A673 (cell line): ENCODE data around the gene SYT4. TPM values are rescaled to one million over a fixed set of nuclear protein-coding genes. Genes with fewer than 3 reads are reported as not detected.
A peak's percentile ranks its signal among the peaks of the same experiment; 100 is the strongest.

Experiments
- BruUV-seq: library from RNA; stranded (reverse); fragments of 400-500 nt; replicated peaks from 2 replicates; lab custom pipeline; 2021; lab: Mats Ljungman, UMichigan
- CTCF ChIA-PET: fragments of 300-600 bp; sonication (Branson Sonifier 250); formaldehyde crosslinking; loops from one replicate; lab custom pipeline; 2022; ENCODE audit warnings: antibody characterized with exemption; lab: Charles Lee
- POLR2A ChIA-PET: fragments of 300-600 bp; sonication (Branson Sonifier 250); formaldehyde crosslinking; loops from one replicate; lab custom pipeline; 2022; ENCODE audit warnings: antibody characterized with exemption; ENCODE audit not compliant: low non-redundant PET; lab: Charles Lee
- DNase-seq: peaks from one replicate; pipeline ENCODE4 v3.0.0-alpha.2; 2015; ENCODE audit warnings: low spot score
- H3K27ac ChIP-seq: fragments of 200-600 bp; sonication (generic); 2 replicates; pipeline ENCODE4 v1.5.1; 2016; ENCODE audit warnings: mixed run types, low read depth, mild to moderate bottlenecking, mixed read lengths, antibody characterized with exemption, low read length; ENCODE audit not compliant: poor library complexity, severe bottlenecking
- H3K27me3 ChIP-seq: fragments of 200-600 bp; sonication (generic); replicated peaks from 2 replicates; pipeline ENCODE4 v1.6.1; 2017; ENCODE audit warnings: mixed run types, low read depth, mild to moderate bottlenecking, mixed read lengths, antibody characterized with exemption, low read length; ENCODE audit not compliant: insufficient read depth, poor library complexity
- H3K36me3 ChIP-seq: fragments of 200-600 bp; sonication (generic); 2 replicates; pipeline ENCODE4 v1.6.1; 2016; ENCODE audit warnings: mixed run types, mild to moderate bottlenecking, mixed read lengths, antibody characterized with exemption, low read length; ENCODE audit not compliant: insufficient read depth, poor library complexity, severe bottlenecking
- H3K4me1 ChIP-seq: fragments of 200-600 bp; sonication (generic); 2 replicates; pipeline ENCODE4 v1.6.1; 2017; ENCODE audit warnings: mixed run types, mild to moderate bottlenecking, mixed read lengths, antibody characterized with exemption, low read length; ENCODE audit not compliant: insufficient read depth, poor library complexity, severe bottlenecking
- H3K4me3 ChIP-seq: fragments of 200-600 bp; sonication (generic); 2 replicates; pipeline ENCODE4 v1.5.1; 2016; ENCODE audit warnings: low read depth, mixed run types, mild to moderate bottlenecking, mixed read lengths, low read length; ENCODE audit not compliant: poor library complexity, severe bottlenecking
- H3K9me3 ChIP-seq: fragments of 200-600 bp; sonication (generic); 2 replicates; pipeline ENCODE4 v1.6.1; 2016; ENCODE audit warnings: mixed run types, low read depth, mild to moderate bottlenecking, mixed read lengths, antibody characterized with exemption, low read length; ENCODE audit not compliant: poor library complexity, severe bottlenecking
- CTCF ChIP-seq: fragments of 300-800, 200-600 bp; sonication (generic); conservative IDR thresholded peaks from 2 replicates; pipeline ENCODE4 v1.5.1; 2017; ENCODE audit warnings: low read depth, mild to moderate bottlenecking, antibody characterized with exemption, low read length, moderate library complexity, mixed read lengths
- EZH2 ChIP-seq: fragments of 200-600 bp; sonication (generic); IDR thresholded peaks from 2 replicates; pipeline ENCODE4 v1.6.1; 2017; ENCODE audit warnings: borderline replicate concordance, low read depth, mild to moderate bottlenecking, mixed read lengths, antibody characterized with exemption, low read length; ENCODE audit not compliant: poor library complexity, severe bottlenecking
- intact Hi-C: fragments of 100-400 bp; cut with micrococcal nuclease; formaldehyde crosslinking; loops from one replicate; pipeline ENCODE4 v1.10.0; 2022; ENCODE audit not compliant: unreplicated experiment
- total RNA-seq: library from RNA; stranded (reverse); gene quantifications from 2 replicates; pipeline ENCODE4 v1.2.3, GENCODE V29; 2021

Gene SYT4
- total RNA-seq, 1 experiment from 2014 or later, result 2.3 TPM

DNA sequence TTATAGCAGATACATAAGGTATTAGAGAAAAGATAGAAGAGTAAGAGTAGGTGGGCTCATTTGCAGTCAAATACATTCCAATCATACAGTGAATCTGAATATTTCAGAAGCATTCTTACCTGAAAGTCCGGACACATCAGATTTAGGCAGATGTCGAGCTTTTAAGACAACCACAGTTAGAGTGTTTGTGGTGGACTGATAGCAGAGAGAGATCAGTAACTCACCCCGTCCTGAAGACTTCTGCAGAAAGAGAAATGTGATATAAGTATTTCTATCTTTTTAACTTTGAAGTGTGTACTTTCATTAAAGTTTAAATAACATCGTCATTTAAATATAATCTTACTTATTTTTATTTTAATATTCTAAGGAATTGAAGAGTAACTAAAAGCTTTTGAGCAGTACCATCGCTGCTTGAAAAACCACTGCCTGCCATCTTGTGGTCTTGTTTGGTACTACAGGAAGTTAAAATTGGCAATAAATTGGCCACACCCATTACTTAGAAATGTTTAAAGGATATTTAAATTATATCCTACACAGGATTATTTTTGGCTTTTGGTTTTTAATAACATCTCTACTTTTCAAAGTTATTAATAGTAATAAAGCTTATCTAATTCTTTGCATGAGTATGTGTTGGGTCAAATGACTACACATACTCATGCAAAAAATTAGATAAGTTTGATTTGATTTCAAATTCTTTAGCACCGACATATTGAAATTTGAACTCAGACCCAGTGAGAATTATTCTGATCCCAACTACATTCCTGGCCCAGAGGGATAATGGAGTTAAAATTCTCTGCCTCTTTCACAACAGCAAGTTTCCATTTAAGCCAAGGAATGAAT lies 5.5 kb downstream of the SYT4 start:
- H3K4me1 ChIP-seq, result no peaks in the 10 kb centered on the region
- intact Hi-C loops, result loop anchor here (1.0 kb wide), 1 partner anchor 1219 kb away; no protein-coding TSS in a partner anchor
- no peaks in the 10 kb centered on the region for H3K36me3 ChIP-seq
- ChIA-PET POLR2A (no interaction called here), CTCF (interaction anchor here (0.6 to 2.2 kb wide), 5 partner anchors 27 to 1157 kb away, joined by 3 to 9 read pairs (median 3); no protein-coding TSS in a partner anchor)
- H3K27ac ChIP-seq, result no peak overlapping the region
- H3K9me3 ChIP-seq, result no peaks in the 10 kb centered on the region
- no peak overlapping the region for H3K4me3 ChIP-seq
- peak; percentile 75 for TF ChIP-seq CTCF
- TF ChIP-seq EZH2, result no peak
- no peaks in the 10 kb centered on the region for H3K27me3 ChIP-seq
- peak; percentile 58 for DNase-seq
- no TSS peak for BruUV-seq

DNA sequence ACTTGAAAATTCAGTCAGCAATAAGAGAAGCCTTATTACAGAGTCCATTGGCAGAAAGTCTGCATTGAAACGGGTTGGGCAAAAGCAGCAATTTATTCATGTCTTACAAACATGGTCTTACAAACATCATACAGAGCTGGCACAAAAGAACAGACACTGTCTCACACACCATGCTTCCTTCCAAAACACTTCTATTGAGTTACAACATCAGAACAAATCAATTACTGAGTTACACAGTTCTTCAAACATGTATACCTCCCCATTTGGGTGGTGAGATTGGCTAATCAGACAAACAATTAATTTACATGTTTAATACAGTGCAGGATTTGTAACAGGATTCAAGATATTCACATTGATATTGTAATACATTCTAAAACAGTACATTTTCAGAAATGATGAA lies 9.5 kb downstream of the SYT4 start:
- POLR2A ChIA-PET, result no interaction called here
- intact Hi-C loops, result no loop called here
- BruUV-seq, result no TSS peak

DNA sequence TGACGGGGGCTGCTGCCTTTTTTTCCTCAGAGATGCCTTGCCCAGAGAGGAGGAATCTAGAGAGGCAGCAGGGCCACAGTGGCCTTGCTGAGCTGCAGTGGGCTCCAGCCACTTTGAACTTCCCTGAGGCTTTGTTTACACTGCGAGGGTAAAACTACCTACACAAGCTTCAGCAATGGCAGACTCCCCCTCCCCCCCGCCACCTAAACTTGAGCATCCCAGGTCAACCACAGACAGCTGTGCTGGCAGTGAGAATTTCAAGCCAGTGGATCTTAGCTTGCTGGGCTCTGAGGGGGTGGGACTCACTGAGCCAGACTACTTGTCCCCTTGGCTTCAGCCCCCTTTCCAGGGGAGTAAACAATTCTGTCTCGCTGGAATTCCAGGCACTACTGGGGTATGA lies 11.8 kb downstream of the SYT4 start:
- H3K27ac ChIP-seq, result no peak overlapping the region
- ChIA-PET CTCF (no interaction called here), POLR2A (no interaction called here)
- H3K4me3 ChIP-seq, result no peak overlapping the region
- intact Hi-C loops, result no loop called here
- no TSS peak for BruUV-seq
- no peak for DNase-seq
- H3K4me1 ChIP-seq, result no peaks in the 10 kb centered on the region
- no peaks in the 10 kb centered on the region for H3K9me3 ChIP-seq
- H3K27me3 ChIP-seq, result no peaks in the 10 kb centered on the region
- H3K36me3 ChIP-seq, result no peaks in the 10 kb centered on the region
- no peak for TF ChIP-seq CTCF
- no peak for TF ChIP-seq EZH2

More for the DNA sequence above, 9.5 kb downstream of the SYT4 start:
- Histone ChIP-seq H3K4me3 (no peak overlapping the region), H3K4me1 (no peaks in the 10 kb centered on the region), H3K9me3 (no peaks in the 10 kb centered on the region), H3K27me3 (no peaks in the 10 kb centered on the region), H3K36me3 (no peaks in the 10 kb centered on the region), H3K27ac (no peak overlapping the region)
- no peak for DNase-seq
- TF ChIP-seq CTCF, result no peak
- no peak for TF ChIP-seq EZH2
- CTCF ChIA-PET, result no interaction called here
